Suprapubic skin (tissue), 4 donors: ENCODE results near the gene EGF. TPM values are rescaled to one million over a fixed set of nuclear protein-coding genes. Genes with fewer than 3 reads are reported as not detected.

Source experiments
- DNase-seq, 2 donors: peaks; one replicate each; pipeline ENCODE4 v3.0.0-alpha.2; 2019; ENCODE audit warnings: low spot score in 2 of 2
- H3K27ac ChIP-seq: fragments of 200-600 bp; sonication (generic); one replicate; pipeline ENCODE4 v1.5.1; 2019
- H3K27me3 ChIP-seq: fragments of 200-600 bp; sonication (generic); one replicate; pipeline ENCODE4 v1.5.1; 2019
- H3K36me3 ChIP-seq: fragments of 200-600 bp; sonication (generic); one replicate; pipeline ENCODE4 v1.5.1; 2019
- H3K4me1 ChIP-seq: fragments of 200-600 bp; sonication (generic); one replicate; pipeline ENCODE4 v1.5.1; 2019
- H3K4me3 ChIP-seq: fragments of 200-600 bp; sonication (generic); one replicate; pipeline ENCODE4 v1.5.1; 2019; ENCODE audit warnings: mild to moderate bottlenecking
- H3K9me3 ChIP-seq: fragments of 200-600 bp; sonication (generic); one replicate; pipeline ENCODE4 v1.5.1; 2019
- CTCF ChIP-seq, 2 donors: fragments of 200-600 bp in 1 of 2; fragments of 450-650 bp in 1 of 2; sonication (generic) in 1 of 2; IDR thresholded peaks; one replicate each; pipeline ENCODE4 v1.5.1; 2016 to 2019; ENCODE audit warnings: antibody characterized with exemption in 2 of 2, mild to moderate bottlenecking in 1 of 2, moderate library complexity in 1 of 2
- EP300 ChIP-seq: sonication (generic); formaldehyde crosslinking; IDR thresholded peaks from one replicate; pipeline ENCODE4 v1.6.1; 2017; ENCODE audit warnings: antibody characterized with exemption
- POLR2A ChIP-seq, 2 donors: fragments of 450-650 bp; IDR thresholded peaks; one replicate each; pipeline ENCODE4 v1.6.1; 2017; ENCODE audit warnings: antibody characterized with exemption in 2 of 2, mild to moderate bottlenecking in 2 of 2, moderate library complexity in 2 of 2
- POLR2AphosphoS5 ChIP-seq, 3 donors: sonication (generic); formaldehyde crosslinking; IDR thresholded peaks; one replicate each; pipeline ENCODE4 v1.6.1; 2017; ENCODE audit warnings: antibody characterized with exemption in 3 of 3
- WGBS: methylation state at CpG from one replicate; pipeline ENCODE4 v1.1.5; 2018; 5-methylcytosine and 5-hydroxymethylcytosine counted together
- total RNA-seq, 4 donors: library from RNA; depleted of rRNA; stranded (reverse); fragments of >200 nt; gene quantifications; one replicate each; pipeline ENCODE4 v1.1.0, GENCODE V29; 2016

Gene EGF
- total RNA-seq, 4 donors from 2014 or later: 1.1 to 20.3 (median 2.9) TPM

- no peak for TF ChIP-seq POLR2A (IDR thresholded peaks at IDR 0.05)
- no peak for TF ChIP-seq CTCF (IDR thresholded peaks at IDR 0.05)
- no peak for TF ChIP-seq EP300
- no peak for TF ChIP-seq POLR2AphosphoS5 (IDR thresholded peaks at IDR 0.05)
- H3K4me1 ChIP-seq: peaks cover 6% of the 10 kb centered on the region
- H3K4me3 ChIP-seq: no peak overlapping the region
- DNase-seq: no peak
- 82% methylated on average over 3 of the region's 3 CpGs for WGBS
- no peaks in the 10 kb centered on the region for H3K9me3 ChIP-seq
- H3K36me3 ChIP-seq: no peaks in the 10 kb centered on the region
- no peaks in the 10 kb centered on the region for H3K27me3 ChIP-seq
- H3K27ac ChIP-seq: no peak overlapping the region
Observed at GRCh38 chr4:109914322-109914721, 1.6 kb downstream of the EGF start.

- Histone ChIP-seq H3K27me3 (no peaks in the 10 kb centered on the region), H3K27ac (no peak overlapping the region), H3K4me3 (no peak overlapping the region), H3K36me3 (no peaks in the 10 kb centered on the region), H3K4me1 (peaks cover 6% of the 10 kb centered on the region), H3K9me3 (no peaks in the 10 kb centered on the region)
- no peak for DNase-seq
- WGBS: 73% methylated on average over 8 of the region's 8 CpGs
- TF ChIP-seq POLR2AphosphoS5 (IDR thresholded peaks at IDR 0.05) (no peak), EP300 (no peak), POLR2A (IDR thresholded peaks at IDR 0.05) (no peak), CTCF (IDR thresholded peaks at IDR 0.05) (no peak)
Observed at GRCh38 chr4:109915385-109916026, 2.8 kb downstream of the EGF start.

GRCh38 chr4:109916027-109916409 lies 3.3 kb downstream of the EGF start:
- TF ChIP-seq POLR2AphosphoS5 (IDR thresholded peaks at IDR 0.05) (no peak), CTCF (IDR thresholded peaks at IDR 0.05) (no peak), EP300 (no peak), POLR2A (IDR thresholded peaks at IDR 0.05) (no peak)
- Histone ChIP-seq H3K27me3 (no peaks in the 10 kb centered on the region), H3K4me3 (no peak overlapping the region), H3K27ac (no peak overlapping the region), H3K36me3 (no peaks in the 10 kb centered on the region), H3K9me3 (no peaks in the 10 kb centered on the region), H3K4me1 (peaks cover 6% of the 10 kb centered on the region)
- no peak for DNase-seq
- WGBS: 45% methylated on average over 4 of the region's 4 CpGs

- H3K9me3 ChIP-seq: no peaks in the 10 kb centered on the region
- no peaks in the 10 kb centered on the region for H3K36me3 ChIP-seq
- 48% methylated on average over 1 of the region's 1 CpG for WGBS
- H3K4me3 ChIP-seq: no peak overlapping the region
- no peaks in the 10 kb centered on the region for H3K4me1 ChIP-seq
- no peak for DNase-seq
- H3K27me3 ChIP-seq: no peaks in the 10 kb centered on the region
- H3K27ac ChIP-seq: no peak overlapping the region
- no peak for TF ChIP-seq POLR2A (IDR thresholded peaks at IDR 0.05)
- TF ChIP-seq POLR2AphosphoS5 (IDR thresholded peaks at IDR 0.05): no peak
- TF ChIP-seq CTCF (IDR thresholded peaks at IDR 0.05): no peak
- TF ChIP-seq EP300: no peak
Observed at GRCh38 chr4:109921384-109921808, 8.7 kb downstream of the EGF start.

GRCh38 chr4:109925396-109925795 lies 12.7 kb downstream of the EGF start:
- no peak overlapping the region for H3K4me3 ChIP-seq
- no peak overlapping the region for H3K27ac ChIP-seq
- no peak for DNase-seq
- H3K4me1 ChIP-seq: no peaks in the 10 kb centered on the region
- no peaks in the 10 kb centered on the region for H3K27me3 ChIP-seq
- H3K36me3 ChIP-seq: no peaks in the 10 kb centered on the region
- H3K9me3 ChIP-seq: no peaks in the 10 kb centered on the region
- 81% methylated on average over 2 of the region's 2 CpGs for WGBS
- TF ChIP-seq POLR2AphosphoS5 (IDR thresholded peaks at IDR 0.05) (no peak), POLR2A (IDR thresholded peaks at IDR 0.05) (no peak), EP300 (no peak), CTCF (IDR thresholded peaks at IDR 0.05) (no peak)
